Neural crest cell (in vitro differentiated cells): ENCODE data around the gene DEAF1. TPM values are rescaled to one million over a fixed set of nuclear protein-coding genes. Genes with fewer than 3 reads are reported as not detected.

Experiments
- DNase-seq: peaks from one replicate; pipeline ENCODE4 v3.0.0; 2021; ENCODE audit warnings: low read depth, mixed read lengths, low spot score
- H3K27ac Mint-ChIP-seq: one replicate; pipeline ENCODE4 v1.8.0; 2021; ENCODE audit warnings: mild to moderate bottlenecking, mixed read lengths; ENCODE audit not compliant: unreplicated experiment
- H3K27me3 Mint-ChIP-seq: 2 replicates; pipeline ENCODE4 v1.8.0; 2021; ENCODE audit warnings: low read depth, mild to moderate bottlenecking, mixed read lengths
- H3K36me3 Mint-ChIP-seq: 2 replicates; pipeline ENCODE4 v1.8.0; 2021; ENCODE audit warnings: low read depth, mild to moderate bottlenecking, mixed read lengths
- H3K4me1 Mint-ChIP-seq: 2 replicates; pipeline ENCODE4 v1.8.0; 2021; ENCODE audit warnings: mixed read lengths
- H3K4me3 Mint-ChIP-seq: one replicate; pipeline ENCODE4 v1.8.0; 2021; ENCODE audit warnings: mild to moderate bottlenecking, mixed read lengths
- H3K9me3 Mint-ChIP-seq: 2 replicates; pipeline ENCODE4 v1.8.0; 2021; ENCODE audit warnings: mixed read lengths
- total RNA-seq: library from RNA; stranded (reverse); gene quantifications from 2 replicates; pipeline ENCODE4 v1.2.1, GENCODE V29; 2021
- TF ChIP-seq, protein P1 (sequence below): fragments of 200-600 bp; sonication (generic); conservative IDR thresholded peaks from 2 replicates; pipeline ENCODE4 v1.5.0; 2021; ENCODE audit warnings: antibody characterized with exemption, mild to moderate bottlenecking

Gene DEAF1
- total RNA-seq, 1 donor from 2014 or later, result 60.9 TPM

DNA sequence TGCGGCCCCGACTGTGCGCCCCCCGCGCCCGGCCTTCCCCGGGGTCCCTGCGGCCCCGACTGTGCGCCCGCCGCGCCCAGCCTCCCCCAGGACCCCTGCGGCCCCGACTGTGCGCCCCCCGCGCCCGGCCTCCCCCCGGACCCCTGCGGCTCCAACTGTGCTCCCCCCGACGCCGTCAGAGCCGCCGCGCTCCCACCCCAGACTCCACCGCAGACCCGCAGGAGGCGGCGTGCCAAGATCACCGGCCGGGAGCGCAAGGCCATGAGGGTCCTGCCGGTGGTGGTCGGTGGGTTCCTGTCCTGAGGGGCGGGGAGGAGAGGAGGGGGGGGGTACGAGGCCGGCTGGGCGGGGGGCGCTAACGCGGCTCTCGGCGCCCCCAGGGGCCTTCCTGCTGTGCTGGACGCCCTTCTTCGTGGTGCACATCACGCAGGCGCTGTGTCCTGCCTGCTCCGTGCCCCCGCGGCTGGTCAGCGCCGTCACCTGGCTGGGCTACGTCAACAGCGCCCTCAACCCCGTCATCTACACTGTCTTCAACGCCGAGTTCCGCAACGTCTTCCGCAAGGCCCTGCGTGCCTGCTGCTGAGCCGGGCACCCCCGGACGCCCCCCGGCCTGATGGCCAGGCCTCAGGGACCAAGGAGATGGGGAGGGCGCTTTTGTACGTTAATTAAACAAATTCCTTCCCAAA is 54.9 kb downstream of the DEAF1 start:
- no peaks in the 10 kb centered on the region for H3K36me3 Mint-ChIP-seq
- peaks cover 16% of the 10 kb centered on the region for H3K4me1 Mint-ChIP-seq
- no peak for DNase-seq
- no peak overlapping the region for H3K4me3 Mint-ChIP-seq
- peaks cover 55% of the 10 kb centered on the region for H3K27me3 Mint-ChIP-seq
- TF ChIP-seq, protein P1, sequence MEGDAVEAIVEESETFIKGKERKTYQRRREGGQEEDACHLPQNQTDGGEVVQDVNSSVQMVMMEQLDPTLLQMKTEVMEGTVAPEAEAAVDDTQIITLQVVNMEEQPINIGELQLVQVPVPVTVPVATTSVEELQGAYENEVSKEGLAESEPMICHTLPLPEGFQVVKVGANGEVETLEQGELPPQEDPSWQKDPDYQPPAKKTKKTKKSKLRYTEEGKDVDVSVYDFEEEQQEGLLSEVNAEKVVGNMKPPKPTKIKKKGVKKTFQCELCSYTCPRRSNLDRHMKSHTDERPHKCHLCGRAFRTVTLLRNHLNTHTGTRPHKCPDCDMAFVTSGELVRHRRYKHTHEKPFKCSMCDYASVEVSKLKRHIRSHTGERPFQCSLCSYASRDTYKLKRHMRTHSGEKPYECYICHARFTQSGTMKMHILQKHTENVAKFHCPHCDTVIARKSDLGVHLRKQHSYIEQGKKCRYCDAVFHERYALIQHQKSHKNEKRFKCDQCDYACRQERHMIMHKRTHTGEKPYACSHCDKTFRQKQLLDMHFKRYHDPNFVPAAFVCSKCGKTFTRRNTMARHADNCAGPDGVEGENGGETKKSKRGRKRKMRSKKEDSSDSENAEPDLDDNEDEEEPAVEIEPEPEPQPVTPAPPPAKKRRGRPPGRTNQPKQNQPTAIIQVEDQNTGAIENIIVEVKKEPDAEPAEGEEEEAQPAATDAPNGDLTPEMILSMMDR, result no peak
- no peak overlapping the region for H3K27ac Mint-ChIP-seq
- H3K9me3 Mint-ChIP-seq, result no peaks in the 10 kb centered on the region

DNA sequence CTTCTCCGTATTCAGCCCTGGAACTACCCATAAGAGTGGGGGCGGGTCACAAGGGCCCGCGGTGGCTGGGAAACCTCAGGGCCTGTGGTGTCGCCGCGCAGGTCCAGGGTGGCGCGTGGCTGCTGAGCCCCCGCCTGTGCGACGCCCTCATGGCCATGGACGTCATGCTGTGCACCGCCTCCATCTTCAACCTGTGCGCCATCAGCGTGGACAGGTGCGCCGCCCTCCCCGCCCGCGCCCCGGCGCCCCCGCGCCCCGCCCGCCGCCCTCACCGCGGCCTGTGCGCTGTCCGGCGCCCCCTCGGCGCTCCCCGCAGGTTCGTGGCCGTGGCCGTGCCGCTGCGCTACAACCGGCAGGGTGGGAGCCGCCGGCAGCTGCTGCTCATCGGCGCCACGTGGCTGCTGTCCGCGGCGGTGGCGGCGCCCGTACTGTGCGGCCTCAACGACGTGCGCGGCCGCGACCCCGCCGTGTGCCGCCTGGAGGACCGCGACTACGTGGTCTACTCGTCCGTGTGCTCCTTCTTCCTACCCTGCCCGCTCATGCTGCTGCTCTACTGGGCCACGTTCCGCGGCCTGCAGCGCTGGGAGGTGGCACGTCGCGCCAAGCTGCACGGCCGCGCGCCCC is 55.6 kb downstream of the DEAF1 start:
- TF ChIP-seq, protein P1, result no peak
- no peak overlapping the region for H3K27ac Mint-ChIP-seq
- no peaks in the 10 kb centered on the region for H3K36me3 Mint-ChIP-seq
- H3K9me3 Mint-ChIP-seq, result no peaks in the 10 kb centered on the region
- H3K27me3 Mint-ChIP-seq, result peaks cover 62% of the 10 kb centered on the region
- H3K4me3 Mint-ChIP-seq, result no peak overlapping the region
- peaks cover 16% of the 10 kb centered on the region for H3K4me1 Mint-ChIP-seq
- DNase-seq, result no peak

DNA sequence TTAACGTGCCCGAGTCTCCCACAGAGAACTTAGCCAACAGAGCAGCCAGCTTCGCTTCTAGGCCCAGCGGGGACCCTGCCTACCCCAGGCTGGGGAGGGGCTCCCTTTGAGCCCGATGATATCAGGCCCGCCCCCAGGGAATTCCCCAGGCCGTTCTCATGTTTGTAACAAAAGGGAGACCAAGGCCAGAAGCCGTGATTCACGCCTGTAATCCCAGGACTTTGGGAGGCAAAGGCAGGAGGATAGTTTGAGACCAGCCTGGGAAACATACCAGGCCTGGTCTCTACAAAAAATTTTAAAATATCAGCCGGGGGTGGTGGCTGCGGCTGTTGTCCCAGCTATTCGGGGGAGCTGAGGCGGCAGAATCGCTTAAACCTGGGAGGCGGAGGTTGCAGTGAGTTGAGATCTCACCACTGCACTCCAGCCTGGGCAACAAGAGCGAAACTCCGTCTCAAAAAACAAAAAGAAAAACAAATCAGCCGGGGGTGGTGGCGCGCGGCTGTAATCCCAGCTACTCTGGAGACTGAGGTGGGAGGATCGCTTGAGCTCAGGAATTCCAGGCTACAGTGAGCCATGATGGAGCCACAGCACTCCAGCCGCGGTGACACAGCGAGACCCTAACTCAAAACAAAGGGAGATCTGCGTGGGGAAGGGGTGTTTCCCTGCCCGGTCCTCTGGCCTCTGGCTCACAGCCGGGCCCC is 56.2 kb downstream of the DEAF1 start:
- Mint-ChIP-seq H3K27me3 (peaks cover 66% of the 10 kb centered on the region), H3K4me3 (peak overlapping the region; percentile 79), H3K9me3 (no peaks in the 10 kb centered on the region), H3K4me1 (peaks cover 16% of the 10 kb centered on the region), H3K36me3 (no peaks in the 10 kb centered on the region), H3K27ac (no peak overlapping the region)
- no peak for DNase-seq
- TF ChIP-seq, protein P1, result no peak

DNA sequence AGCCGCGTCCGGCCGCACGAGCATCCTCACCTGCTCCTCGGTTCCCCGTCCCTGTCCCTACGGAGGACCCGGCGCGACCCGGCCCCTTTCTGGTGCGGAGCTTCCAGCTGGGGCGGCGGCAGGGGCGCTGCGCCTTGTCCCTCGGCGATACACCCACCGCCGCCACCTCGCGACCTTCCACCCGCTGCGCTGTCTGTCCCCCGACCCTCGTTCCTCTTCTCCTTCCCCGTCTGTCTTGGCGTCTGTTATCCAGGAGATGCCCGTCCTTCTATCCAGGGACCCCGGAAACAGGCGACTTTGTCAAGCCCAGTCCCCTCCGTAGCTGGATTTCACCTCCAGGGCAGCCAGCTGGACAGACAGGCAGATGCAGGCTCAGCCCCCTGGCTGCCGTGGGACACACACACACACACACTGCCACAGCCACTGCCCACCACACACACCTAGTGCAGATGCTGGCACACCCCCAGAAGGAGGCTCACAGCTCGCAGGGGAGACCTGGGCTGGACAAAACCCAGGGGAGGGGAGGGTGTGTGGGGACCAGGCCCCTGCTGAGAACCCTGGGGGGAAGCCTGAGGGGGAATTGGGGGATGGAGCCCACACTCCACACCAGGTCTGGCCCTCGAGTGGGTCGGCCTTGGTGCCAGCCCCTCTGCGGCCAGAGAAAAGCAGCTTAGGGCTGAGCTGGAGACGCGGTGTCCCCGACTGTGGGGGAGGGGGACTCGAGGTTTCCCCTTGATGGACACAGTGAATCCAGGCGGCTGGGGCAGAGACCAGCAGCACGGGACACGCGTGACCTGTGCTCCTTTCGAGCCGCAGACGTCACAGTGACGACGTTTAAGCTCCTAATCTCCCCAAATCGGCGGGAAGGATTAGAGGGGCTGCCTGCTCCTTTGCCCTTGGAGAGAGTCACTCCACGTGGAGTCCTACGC is 57.2 kb downstream of the DEAF1 start:
- Mint-ChIP-seq H3K9me3 (no peaks in the 10 kb centered on the region), H3K4me1 (peaks cover 16% of the 10 kb centered on the region), H3K27me3 (peaks cover 68% of the 10 kb centered on the region), H3K27ac (no peak overlapping the region), H3K4me3 (peak overlapping the region; percentile 66), H3K36me3 (no peaks in the 10 kb centered on the region)
- TF ChIP-seq, protein P1, result no peak
- no peak for DNase-seq

DNA sequence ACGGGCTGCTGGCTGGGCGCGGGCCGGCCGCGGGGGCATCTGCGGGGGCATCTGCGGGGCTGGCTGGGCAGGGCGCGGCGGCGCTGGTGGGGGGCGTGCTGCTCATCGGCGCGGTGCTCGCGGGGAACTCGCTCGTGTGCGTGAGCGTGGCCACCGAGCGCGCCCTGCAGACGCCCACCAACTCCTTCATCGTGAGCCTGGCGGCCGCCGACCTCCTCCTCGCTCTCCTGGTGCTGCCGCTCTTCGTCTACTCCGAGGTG is 57.8 kb downstream of the DEAF1 start:
- Mint-ChIP-seq H3K4me1 (peaks cover 16% of the 10 kb centered on the region), H3K27me3 (peaks cover 71% of the 10 kb centered on the region), H3K4me3 (peak overlapping the region; percentile 66), H3K27ac (no peak overlapping the region), H3K9me3 (no peaks in the 10 kb centered on the region), H3K36me3 (no peaks in the 10 kb centered on the region)
- no peak for DNase-seq
- TF ChIP-seq, protein P1, result no peak
